Mesenchymal stem cell (in vitro differentiated cells and primary cell): ENCODE data around the gene DNAJC3.
A peak's percentile ranks its signal among the peaks of the same experiment; 100 is the strongest.
"Not testable (repeated sequence)": the region's sequence is repeated elsewhere in the genome, so short reads cannot be mapped to it uniquely, and the experiment has no call there.

Experiments used
- DNase-seq: peaks from one replicate; pipeline ENCODE4 v3.0.0-alpha.2; 2013
- H2AFZ ChIP-seq: one replicate; pipeline ENCODE4 v1.6.1; 2013; ENCODE audit warnings: low read depth, mild to moderate bottlenecking, control low read depth, inconsistent platforms, low read length, moderate library complexity
- H2AK5ac ChIP-seq: 2 replicates; pipeline ENCODE4 v1.6.1; 2013; ENCODE audit warnings: low read length, moderate library complexity, mild to moderate bottlenecking, inconsistent platforms; ENCODE audit not compliant: severe bottlenecking
- H2BK120ac ChIP-seq: one replicate; pipeline ENCODE4 v1.6.1; 2013; ENCODE audit warnings: low read depth, mild to moderate bottlenecking, inconsistent platforms, low read length, moderate library complexity
- H2BK12ac ChIP-seq, 2 experiments: one replicate each; pipeline ENCODE4 v1.6.1; 2013; ENCODE audit warnings: inconsistent platforms in 2 of 2, low read length in 2 of 2, mild to moderate bottlenecking in 2 of 2, moderate library complexity in 2 of 2, control low read depth in 1 of 2
- H2BK15ac ChIP-seq: one replicate; pipeline ENCODE4 v1.6.1; 2013; ENCODE audit warnings: mild to moderate bottlenecking, low read depth, inconsistent platforms; ENCODE audit not compliant: poor library complexity, severe bottlenecking
- H2BK5ac ChIP-seq: 2 replicates; pipeline ENCODE4 v1.6.1; 2013; ENCODE audit warnings: low read depth, mild to moderate bottlenecking, low read length, control low read depth, inconsistent platforms; ENCODE audit not compliant: poor library complexity, severe bottlenecking
- H3K14ac ChIP-seq, 2 experiments: one replicate each; pipeline ENCODE4 v1.6.1; 2013; ENCODE audit warnings: inconsistent platforms in 2 of 2, low read length in 2 of 2, control low read depth in 1 of 2, mild to moderate bottlenecking in 1 of 2, moderate library complexity in 1 of 2
- H3K18ac ChIP-seq, 2 experiments: one replicate each; pipeline ENCODE4 v1.6.1; 2013; ENCODE audit warnings: inconsistent platforms in 2 of 2, low read length in 2 of 2, control low read depth in 1 of 2, low read depth in 1 of 2, mild to moderate bottlenecking in 1 of 2
- H3K23ac ChIP-seq, 2 experiments: one replicate each; pipeline ENCODE4 v1.6.1; 2013; ENCODE audit warnings: inconsistent platforms in 2 of 2, low read length in 2 of 2, mild to moderate bottlenecking in 2 of 2, moderate library complexity in 2 of 2, control low read depth in 1 of 2
- H3K27ac ChIP-seq: 2 replicates; pipeline ENCODE4 v1.5.1; 2013; ENCODE audit warnings: mild to moderate bottlenecking, moderate library complexity, low read length, control low read depth, inconsistent platforms; ENCODE audit not compliant: poor library complexity, severe bottlenecking
- H3K27me3 ChIP-seq, 2 experiments: 2 replicates each; pipeline versions ENCODE4 v1.6.1 to v1.7.0; 2013; ENCODE audit warnings: low read length in 2 of 2, mild to moderate bottlenecking in 2 of 2, moderate library complexity in 2 of 2, control low read depth in 1 of 2, inconsistent platforms in 1 of 2; ENCODE audit not compliant: control insufficient read depth in 1 of 2, insufficient read depth in 1 of 2
- H3K36me3 ChIP-seq, 2 experiments: 2 replicates each; pipeline versions ENCODE4 v1.6.1 to v1.7.0; 2013; ENCODE audit warnings: low read length in 2 of 2, control low read depth in 1 of 2, inconsistent platforms in 1 of 2, low read depth in 1 of 2, mild to moderate bottlenecking in 1 of 2; ENCODE audit not compliant: insufficient read depth in 2 of 2, control insufficient read depth in 1 of 2
- H3K4ac ChIP-seq, 2 experiments: one replicate each; pipeline ENCODE4 v1.6.1; 2013; ENCODE audit warnings: inconsistent platforms in 2 of 2, low read length in 2 of 2, mild to moderate bottlenecking in 2 of 2, moderate library complexity in 2 of 2, control low read depth in 1 of 2, low read depth in 1 of 2
- H3K4me1 ChIP-seq: 2 replicates; pipeline ENCODE4 v1.6.1; 2013; ENCODE audit warnings: low read depth, low read length, control low read depth; ENCODE audit not compliant: control insufficient read depth, insufficient read depth
- H3K4me2 ChIP-seq: 2 replicates; pipeline ENCODE4 v1.6.1; 2013; ENCODE audit warnings: low read length, mild to moderate bottlenecking, inconsistent platforms; ENCODE audit not compliant: poor library complexity, severe bottlenecking
- H3K4me3 ChIP-seq, 2 experiments: 2 replicates each; pipeline versions ENCODE4 v1.5.1 to v1.7.0; 2013; ENCODE audit warnings: low read length in 2 of 2, mild to moderate bottlenecking in 2 of 2, control low read depth in 1 of 2, low read depth in 1 of 2; ENCODE audit not compliant: insufficient read depth in 1 of 2
- H3K79me1 ChIP-seq: replicated peaks from 2 replicates; pipeline ENCODE4 v1.6.1; 2013; ENCODE audit warnings: mild to moderate bottlenecking, control low read depth, low read length, inconsistent platforms; ENCODE audit not compliant: poor library complexity, severe bottlenecking
- H3K9ac ChIP-seq: 2 replicates; pipeline ENCODE4 v1.7.0; 2013; ENCODE audit warnings: mild to moderate bottlenecking, low read length, moderate library complexity
- H3K9me3 ChIP-seq: 2 replicates; pipeline ENCODE4 v1.7.0; 2013; ENCODE audit warnings: mild to moderate bottlenecking, low read length; ENCODE audit not compliant: control insufficient read depth
- H4K8ac ChIP-seq: one replicate; pipeline ENCODE4 v1.6.1; 2013; ENCODE audit warnings: inconsistent platforms, mild to moderate bottlenecking, low read length, moderate library complexity
- H4K91ac ChIP-seq: one replicate; pipeline ENCODE4 v1.6.1; 2013; ENCODE audit warnings: mild to moderate bottlenecking, low read length, inconsistent platforms
- WGBS: methylation state at CpG from one replicate; pipeline ENCODE4 v1.1.7; 2013; ENCODE audit warnings: mixed read lengths; 5-methylcytosine and 5-hydroxymethylcytosine counted together

DNAJC3 gene

DNA sequence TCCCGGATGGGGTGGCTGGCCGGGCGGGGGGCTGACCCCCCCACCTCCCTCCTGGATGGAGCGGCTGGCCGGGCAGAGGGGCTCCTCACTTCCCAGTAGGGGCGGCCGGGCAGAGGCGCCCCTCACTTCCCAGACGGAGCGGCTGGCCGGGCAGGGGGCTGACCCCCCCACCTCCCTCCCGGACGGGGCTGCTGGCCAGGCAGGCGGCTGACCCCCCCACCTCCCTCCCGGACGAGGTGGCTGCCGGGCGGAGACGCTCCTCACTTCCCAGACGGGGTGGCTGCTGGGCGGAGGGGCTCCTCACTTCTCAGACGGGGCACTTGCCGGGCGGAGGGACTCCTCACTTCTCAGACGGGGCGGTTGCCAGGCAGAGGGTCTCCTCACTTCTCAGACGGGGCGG lies 14.0 kb downstream of the DNAJC3 start:
- H2BK120ac ChIP-seq, H3K14ac ChIP-seq, H2BK5ac ChIP-seq, H3K27me3 ChIP-seq, H3K27ac ChIP-seq, H3K36me3 ChIP-seq, H4K8ac ChIP-seq, H3K4ac ChIP-seq, H2BK12ac ChIP-seq, H3K4me3 ChIP-seq, H4K91ac ChIP-seq, H3K4me2 ChIP-seq, H3K9ac ChIP-seq, H3K18ac ChIP-seq, H2BK15ac ChIP-seq, H3K4me1 ChIP-seq, H2AK5ac ChIP-seq, H3K23ac ChIP-seq, H2AFZ ChIP-seq, DNase-seq, H3K79me1 ChIP-seq, H3K9me3 ChIP-seq: not testable (repeated sequence)
- 97% methylated on average over 19 of the region's 28 CpGs for WGBS

DNA sequence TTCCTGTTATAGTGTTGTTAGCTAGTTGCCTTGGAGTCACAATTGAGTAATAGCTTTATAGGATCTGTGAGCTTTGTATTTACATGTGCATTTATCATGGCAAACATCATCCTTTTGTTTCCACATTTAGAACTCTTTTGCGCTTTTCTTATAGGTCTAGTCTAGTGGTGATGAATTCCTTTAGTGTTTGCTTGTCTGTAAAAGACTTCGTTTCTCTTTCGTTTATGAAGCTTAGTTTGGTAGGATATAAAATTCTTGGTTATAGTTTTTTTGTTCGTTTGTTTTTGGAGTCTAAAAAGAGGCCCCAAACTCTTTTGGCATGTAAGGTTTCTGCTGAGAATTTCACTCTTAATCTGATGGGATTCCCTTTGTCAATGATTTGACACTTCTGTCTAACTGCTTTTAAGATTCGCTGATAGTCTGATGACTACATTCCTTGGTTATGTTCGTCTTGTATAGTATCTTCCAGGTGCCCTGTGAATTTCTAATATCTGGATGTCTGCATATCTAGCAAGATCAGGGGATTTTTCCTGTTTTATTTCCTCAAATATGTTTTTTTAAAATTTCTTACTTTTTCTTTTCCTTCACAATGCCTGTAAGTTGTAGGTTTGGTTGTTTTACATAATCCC lies 20.2 kb downstream of the DNAJC3 start:
- Histone ChIP-seq H3K4me3 (no peak overlapping the region), H3K4me1 (peaks cover 3% of the 10 kb centered on the region), H3K9ac (no peak overlapping the region), H3K14ac (no peak overlapping the region), H2BK120ac (no peak overlapping the region), H3K36me3 (no peaks in the 10 kb centered on the region), H3K4me2 (no peak overlapping the region), H2BK15ac (no peak overlapping the region), H2AK5ac (no peak overlapping the region), H2BK12ac (no peak overlapping the region), H4K8ac (no peak overlapping the region), H3K4ac (no peak overlapping the region), H3K79me1 (peaks cover 16% of the 10 kb centered on the region), H3K27ac (no peak overlapping the region), H3K27me3 (no peaks in the 10 kb centered on the region), H3K23ac (no peak overlapping the region), H3K9me3 (no peaks in the 10 kb centered on the region), H4K91ac (no peak overlapping the region), H2BK5ac (no peak overlapping the region), H3K18ac (no peak overlapping the region), H2AFZ (no peak overlapping the region)
- 92% methylated on average over 5 of the region's 6 CpGs for WGBS
- peak; percentile 21 for DNase-seq

DNA sequence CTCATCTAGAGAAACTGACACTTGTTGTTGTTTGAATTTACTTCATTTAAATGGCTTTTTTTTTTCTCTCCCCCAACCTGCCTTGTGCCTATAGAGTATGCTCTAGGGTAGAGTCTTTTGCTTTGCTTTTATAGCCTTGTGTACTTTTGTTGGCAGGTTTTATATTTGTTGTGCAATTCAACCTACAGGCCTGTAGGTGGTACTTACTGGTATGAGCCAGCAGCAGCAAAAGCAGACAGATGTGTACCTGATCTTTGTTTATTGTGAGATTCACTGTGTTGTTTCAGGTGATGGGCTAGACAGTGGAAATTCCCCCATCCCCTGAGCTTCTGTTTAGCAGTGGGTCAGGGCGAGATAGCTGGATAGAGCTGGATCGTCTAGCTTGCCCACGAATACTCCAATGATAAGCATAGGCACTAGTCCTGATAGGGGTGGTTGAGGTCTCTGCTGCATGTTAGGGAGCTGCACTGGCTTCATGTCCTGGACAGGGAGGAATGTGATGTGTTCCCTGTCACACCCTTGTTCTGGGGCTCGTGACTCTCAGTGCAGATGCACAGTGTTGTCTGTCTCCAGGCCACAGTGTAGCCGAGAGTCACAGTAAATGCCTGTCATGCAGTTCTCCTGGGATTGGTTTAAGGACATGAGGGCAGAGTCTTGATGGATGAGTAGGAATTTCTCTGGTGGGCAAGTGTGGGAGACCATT lies 21.3 kb downstream of the DNAJC3 start:
- H3K27ac ChIP-seq: no peak overlapping the region
- no peak overlapping the region for H2AK5ac ChIP-seq
- no peak overlapping the region for H3K4me2 ChIP-seq
- H3K23ac ChIP-seq: no peak overlapping the region
- no peak overlapping the region for H3K14ac ChIP-seq
- DNase-seq: no peak
- H3K4ac ChIP-seq: no peak overlapping the region
- H2AFZ ChIP-seq: no peak overlapping the region
- no peak overlapping the region for H2BK5ac ChIP-seq
- H3K4me3 ChIP-seq: no peak overlapping the region
- peaks cover 3% of the 10 kb centered on the region for H3K4me1 ChIP-seq
- no peaks in the 10 kb centered on the region for H3K36me3 ChIP-seq
- H3K18ac ChIP-seq: no peak overlapping the region
- H3K9me3 ChIP-seq: no peaks in the 10 kb centered on the region
- 90% methylated on average over 5 of the region's 5 CpGs for WGBS
- no peak overlapping the region for H2BK12ac ChIP-seq
- H2BK120ac ChIP-seq: no peak overlapping the region
- H3K9ac ChIP-seq: no peak overlapping the region
- H2BK15ac ChIP-seq: no peak overlapping the region
- H3K79me1 ChIP-seq: peaks cover 19% of the 10 kb centered on the region
- no peak overlapping the region for H4K8ac ChIP-seq
- H4K91ac ChIP-seq: no peak overlapping the region
- H3K27me3 ChIP-seq: no peaks in the 10 kb centered on the region

DNA sequence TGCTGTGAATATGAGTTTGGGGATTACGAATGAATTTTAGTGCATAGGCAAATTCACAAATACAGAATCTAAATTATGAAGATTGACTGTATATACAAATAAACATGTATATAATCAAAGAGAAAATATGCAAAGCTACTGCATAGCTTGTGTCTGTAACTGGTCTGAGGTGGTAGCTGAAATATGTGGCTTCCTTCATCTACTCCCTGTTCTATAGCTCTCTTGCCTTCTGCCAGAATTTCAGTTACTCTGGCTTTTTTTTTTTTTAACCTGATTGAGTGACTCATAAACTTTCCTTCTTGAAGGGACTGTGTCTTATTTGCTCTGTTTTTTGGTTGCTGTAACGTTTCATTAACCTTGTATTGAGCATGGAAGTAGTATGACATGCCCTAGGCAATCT lies 26.6 kb downstream of the DNAJC3 start:
- H3K14ac ChIP-seq: no peak overlapping the region
- no peak overlapping the region for H2BK120ac ChIP-seq
- H3K18ac ChIP-seq: no peak overlapping the region
- no peak overlapping the region for H3K9ac ChIP-seq
- H2BK15ac ChIP-seq: no peak overlapping the region
- H3K27ac ChIP-seq: no peak overlapping the region
- H3K79me1 ChIP-seq: peaks cover 39% of the 10 kb centered on the region
- no peak overlapping the region for H2BK12ac ChIP-seq
- H3K4me3 ChIP-seq: no peak overlapping the region
- H4K91ac ChIP-seq: no peak overlapping the region
- no peaks in the 10 kb centered on the region for H3K9me3 ChIP-seq
- H3K23ac ChIP-seq: no peak overlapping the region
- H2AFZ ChIP-seq: no peak overlapping the region
- WGBS: 100% methylated on average over 1 of the region's 2 CpGs
- no peak overlapping the region for H2AK5ac ChIP-seq
- no peak overlapping the region for H3K4me2 ChIP-seq
- H4K8ac ChIP-seq: no peak overlapping the region
- H3K27me3 ChIP-seq: no peaks in the 10 kb centered on the region
- H2BK5ac ChIP-seq: no peak overlapping the region
- no peaks in the 10 kb centered on the region for H3K36me3 ChIP-seq
- no peaks in the 10 kb centered on the region for H3K4me1 ChIP-seq
- no peak overlapping the region for H3K4ac ChIP-seq
- DNase-seq: peak; percentile 18
